HCT116 (cell line): Measurements from ENCODE around the gene SHROOM3. TPM values are rescaled to one million over a fixed set of nuclear protein-coding genes. Genes with fewer than 3 reads are reported as not detected.

Experiments
- ATAC-seq: fragments of 200-7000 bp; cut with Tn5 transposase; 2 replicates; pipeline ENCODE4 v1.9.1; 2020; ENCODE audit warnings: mild to moderate bottlenecking, moderate library complexity
- BruUV-seq: library from RNA; stranded (reverse); fragments of 400-500 nt; replicated peaks from 2 replicates; lab custom pipeline; 2021; lab: Mats Ljungman, UMichigan
- CTCF ChIA-PET: fragments of 300-600 bp; sonication (Branson Sonifier 250); formaldehyde crosslinking; loops from one replicate; lab custom pipeline; 2021; ENCODE audit warnings: antibody characterized with exemption; lab: Charles Lee
- POLR2A ChIA-PET: fragments of 300-600, 350-600 bp; sonication (Branson Sonifier 250); formaldehyde crosslinking; loops from one replicate; lab custom pipeline; 2021; ENCODE audit warnings: antibody characterized with exemption; lab: Charles Lee
- RAD21 ChIA-PET, 2 experiments: fragments of 300-600 bp; sonication (Branson Sonifier 250); formaldehyde crosslinking; loops; one replicate each; lab custom pipeline; 2023; ENCODE audit warnings: low total read pairs in 2 of 2; ENCODE audit not compliant: uncharacterized antibody in 2 of 2, unreplicated experiment in 2 of 2, low non-redundant PET in 1 of 2; lab: Charles Lee
- DNase-seq: peaks from one replicate; pipeline ENCODE4 v3.0.0-alpha.2; 2010; ENCODE audit warnings: low read depth, low spot score
- H2AFZ ChIP-seq: fragments of 200-600 bp; shearing (Covaris generic), sonication (generic); 2 replicates; pipeline ENCODE4 v1.6.1; 2017; ENCODE audit warnings: low read depth, mixed run types, mixed read lengths, antibody characterized with exemption, low read length; ENCODE audit not compliant: poor library complexity, severe bottlenecking
- H3K27ac ChIP-seq: 2 replicates; pipeline ENCODE4 v1.5.1; 2012; ENCODE audit warnings: low read depth, low read length
- H3K27me3 ChIP-seq: fragments of 200-600 bp; sonication (generic); 2 replicates; pipeline ENCODE4 v1.6.1; 2016; ENCODE audit warnings: mixed run types, low read length, mixed read lengths; ENCODE audit not compliant: insufficient read depth
- H3K36me3 ChIP-seq, 2 experiments: fragments of 200-500 bp in 1 of 2; fragments of 200-600 bp in 1 of 2; sonication (Bioruptor generic) in 1 of 2; sonication (generic) in 1 of 2; 2 replicates each; pipeline versions ENCODE4 v1.5.1 to v1.6.1; 2014 to 2016; ENCODE audit warnings: low read length in 2 of 2, inconsistent platforms in 1 of 2, mixed read lengths in 1 of 2, mixed run types in 1 of 2; ENCODE audit not compliant: insufficient read depth in 2 of 2, control insufficient read depth in 1 of 2
- H3K4me1 ChIP-seq, 2 experiments: fragments of 200-600 bp in 1 of 2; sonication (generic) in 1 of 2; 2 replicates each; pipeline versions ENCODE4 v1.5.1 to v1.6.1; 2012 to 2017; ENCODE audit warnings: low read length in 2 of 2, inconsistent platforms in 1 of 2, mild to moderate bottlenecking in 1 of 2, mixed read lengths in 1 of 2, mixed run types in 1 of 2, moderate library complexity in 1 of 2; ENCODE audit not compliant: insufficient read depth in 2 of 2, control insufficient read depth in 1 of 2
- H3K4me2 ChIP-seq: fragments of 200-600 bp; sonication (generic); 2 replicates; pipeline ENCODE4 v1.6.1; 2017; ENCODE audit warnings: mixed run types, low read length, mixed read lengths
- H3K4me3 ChIP-seq, 2 experiments: fragments of 200-600 bp in 1 of 2; sonication (generic) in 1 of 2; replicated peaks in 1 of 2; 2 replicates each; pipeline ENCODE4 v1.5.1; 2011 to 2016; ENCODE audit warnings: low read length in 2 of 2, control low read depth in 1 of 2, low read depth in 1 of 2, mild to moderate bottlenecking in 1 of 2, mixed read lengths in 1 of 2, mixed run types in 1 of 2
- H3K79me2 ChIP-seq: fragments of 200-600 bp; sonication (generic); 2 replicates; pipeline ENCODE4 v1.6.1; 2017; ENCODE audit warnings: mild to moderate bottlenecking, mixed run types, low read length, moderate library complexity, mixed read lengths; ENCODE audit not compliant: insufficient read depth
- H3K9ac ChIP-seq: fragments of 200-600 bp; sonication (generic); 2 replicates; pipeline ENCODE4 v1.6.1; 2016; ENCODE audit warnings: low read length, mixed read lengths
- H3K9me2 ChIP-seq: fragments of 200-600 bp; sonication (generic), shearing (Covaris generic); 2 replicates; pipeline ENCODE4 v1.6.1; 2017; ENCODE audit warnings: mixed run types, mild to moderate bottlenecking, moderate library complexity; ENCODE audit not compliant: insufficient read depth
- H3K9me3 ChIP-seq, 2 experiments: fragments of 200-500 bp in 1 of 2; fragments of 200-600 bp in 1 of 2; sonication (Bioruptor generic) in 1 of 2; sonication (generic) in 1 of 2; 2 replicates each; pipeline ENCODE4 v1.6.1; 2014 to 2017; ENCODE audit warnings: low read length in 2 of 2, mixed read lengths in 2 of 2, inconsistent platforms in 1 of 2, low read depth in 1 of 2, mild to moderate bottlenecking in 1 of 2, mixed run types in 1 of 2, moderate library complexity in 1 of 2; ENCODE audit not compliant: control insufficient read depth in 1 of 2, insufficient read depth in 1 of 2
- H4K20me1 ChIP-seq: fragments of 200-600 bp; sonication (generic), shearing (Covaris generic); 2 replicates; pipeline ENCODE4 v1.6.1; 2017; ENCODE audit warnings: mixed run types, mild to moderate bottlenecking, moderate library complexity; ENCODE audit not compliant: insufficient read depth
- CBX3 ChIP-seq: IDR thresholded peaks from 2 replicates; pipeline ENCODE4 v1.6.1; 2012; ENCODE audit warnings: low read depth
- CEBPB ChIP-seq: IDR thresholded peaks from 2 replicates; pipeline ENCODE4 v1.6.1; 2012; ENCODE audit warnings: low read depth
- EGR1 ChIP-seq: IDR thresholded peaks from 2 replicates; pipeline ENCODE4 v1.6.1; 2012; ENCODE audit warnings: low read depth
- EZH2 ChIP-seq: fragments of 200-600 bp; sonication (generic); IDR thresholded peaks from 2 replicates; pipeline ENCODE4 v1.6.1; 2017; ENCODE audit warnings: antibody characterized with exemption, mixed run types
- EZH2phosphoT487 ChIP-seq: fragments of 200-600 bp; IDR thresholded peaks from 2 replicates; pipeline ENCODE4 v1.6.1; 2018; ENCODE audit warnings: antibody characterized with exemption, borderline replicate concordance
- FOSL1 ChIP-seq: IDR thresholded peaks from 2 replicates; pipeline ENCODE4 v1.6.1; 2012; ENCODE audit warnings: low read depth
- POLR2A ChIP-seq: IDR thresholded peaks from 2 replicates; pipeline ENCODE4 v1.7.0; 2011; ENCODE audit warnings: borderline replicate concordance; ENCODE audit not compliant: insufficient read depth, insufficient read length; ENCODE audit errors: extremely low read depth
- POLR2AphosphoS5 ChIP-seq: IDR thresholded peaks from 2 replicates; pipeline ENCODE4 v1.6.1; 2011; ENCODE audit warnings: mild to moderate bottlenecking, low read depth, low read length, moderate library complexity
- RAD21 ChIP-seq: IDR thresholded peaks from 2 replicates; pipeline ENCODE4 v1.6.1; 2012; ENCODE audit warnings: low read depth, mild to moderate bottlenecking
- SIN3A ChIP-seq: IDR thresholded peaks from 2 replicates; pipeline ENCODE4 v1.6.1; 2012; ENCODE audit warnings: low read depth
- SP1 ChIP-seq: IDR thresholded peaks from 2 replicates; pipeline ENCODE4 v1.6.1; 2012; ENCODE audit warnings: low read depth
- SRF ChIP-seq: IDR thresholded peaks from 2 replicates; pipeline ENCODE4 v1.6.1; 2012; ENCODE audit warnings: low read depth
- TCF7L2 ChIP-seq: IDR thresholded peaks from 2 replicates; pipeline ENCODE4 v1.7.0; 2011; ENCODE audit warnings: borderline replicate concordance, inconsistent platforms; ENCODE audit not compliant: insufficient read depth, insufficient read length; ENCODE audit errors: extremely low read depth
- YY1 ChIP-seq: IDR thresholded peaks from 2 replicates; pipeline ENCODE4 v1.6.1; 2011; ENCODE audit warnings: low read length, low read depth, moderate library complexity, mild to moderate bottlenecking; ENCODE audit not compliant: insufficient replicate concordance; ENCODE audit errors: extremely low read depth
- ZFX ChIP-seq: fragments of 450-650 bp; IDR thresholded peaks from 2 replicates; pipeline ENCODE4 v1.6.1; 2017
- intact Hi-C: fragments of 100-400 bp; cut with micrococcal nuclease; formaldehyde crosslinking; loops from 2 replicates; pipeline ENCODE4 v1.10.0; 2022
- total RNA-seq: library from RNA; stranded (reverse); gene quantifications from one replicate; pipeline ENCODE4 v1.2.1, GENCODE V29; 2021; ENCODE audit not compliant: unreplicated experiment
- TF ChIP-seq, protein P1 (sequence below): IDR thresholded peaks from 2 replicates; pipeline ENCODE4 v1.6.1; 2012
- TF ChIP-seq, protein P2 (sequence below): IDR thresholded peaks from 2 replicates; pipeline ENCODE4 v1.6.1; 2012
- TF ChIP-seq, protein P3 (sequence below), 3 experiments: fragments of 200-600 bp in 1 of 3; sonication (generic) in 1 of 3; IDR thresholded peaks in 2 of 3; conservative IDR thresholded peaks in 1 of 3; 2 replicates each; pipeline ENCODE4 v1.5.1; 2012 to 2017; ENCODE audit warnings: low read depth in 2 of 3, low read length in 2 of 3, antibody characterized with exemption in 1 of 3, borderline replicate concordance in 1 of 3, control low read depth in 1 of 3, mild to moderate bottlenecking in 1 of 3, mixed read lengths in 1 of 3, mixed run types in 1 of 3, moderate library complexity in 1 of 3; ENCODE audit not compliant: insufficient read depth in 1 of 3
- TF ChIP-seq, protein P4 (sequence below): IDR thresholded peaks from 2 replicates; pipeline ENCODE4 v1.6.1; 2011; ENCODE audit warnings: mild to moderate bottlenecking, low read length, moderate library complexity; ENCODE audit not compliant: insufficient replicate concordance; ENCODE audit errors: extremely low read depth
- TF ChIP-seq, protein P5 (sequence below): IDR thresholded peaks from 2 replicates; pipeline ENCODE4 v1.6.1; 2012; ENCODE audit warnings: low read depth

Gene SHROOM3
- total RNA-seq, 1 experiment from 2014 or later, result 22.5 TPM

DNA sequence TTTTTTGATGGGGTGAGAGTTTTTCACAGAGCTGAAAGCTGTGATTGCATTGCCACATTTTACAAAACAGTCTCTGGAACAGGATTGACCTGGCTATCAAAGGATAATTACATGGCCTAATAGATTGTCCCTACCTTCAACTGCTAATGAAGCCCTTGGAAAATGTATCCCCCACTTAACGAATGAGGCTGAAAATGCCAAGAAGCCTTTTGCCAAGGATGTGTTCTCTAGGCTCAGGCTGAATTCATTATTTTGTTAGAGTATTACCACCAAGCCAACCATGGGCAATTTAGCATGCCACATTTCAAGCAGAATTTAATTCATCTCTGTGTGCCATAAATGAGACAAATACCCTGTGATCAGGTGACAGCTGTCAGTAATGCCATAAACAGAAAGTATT is 35.5 kb downstream of the SHROOM3 start:
- ChIA-PET RAD21 (no interaction called here), CTCF (no interaction called here), POLR2A (interaction anchor here (1.1 kb wide), 1 partner anchor 13 kb away, joined by 4 read pairs; no protein-coding TSS in a partner anchor)
- TF ChIP-seq POLR2AphosphoS5 (no peak), EZH2 (no peak), CBX3 (no peak), SIN3A (no peak), RAD21 (no peak), YY1 (no peak), ZFX (no peak), EZH2phosphoT487 (no peak), SP1 (no peak), SRF (no peak), POLR2A (no peak), TCF7L2 (no peak), FOSL1 (no peak), CEBPB (no peak), EGR1 (no peak)
- TF ChIP-seq, protein P1, sequence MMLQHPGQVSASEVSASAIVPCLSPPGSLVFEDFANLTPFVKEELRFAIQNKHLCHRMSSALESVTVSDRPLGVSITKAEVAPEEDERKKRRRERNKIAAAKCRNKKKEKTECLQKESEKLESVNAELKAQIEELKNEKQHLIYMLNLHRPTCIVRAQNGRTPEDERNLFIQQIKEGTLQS, result no peak
- TF ChIP-seq, protein P2, sequence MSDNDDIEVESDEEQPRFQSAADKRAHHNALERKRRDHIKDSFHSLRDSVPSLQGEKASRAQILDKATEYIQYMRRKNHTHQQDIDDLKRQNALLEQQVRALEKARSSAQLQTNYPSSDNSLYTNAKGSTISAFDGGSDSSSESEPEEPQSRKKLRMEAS, result no peak
- TF ChIP-seq, protein P3, sequence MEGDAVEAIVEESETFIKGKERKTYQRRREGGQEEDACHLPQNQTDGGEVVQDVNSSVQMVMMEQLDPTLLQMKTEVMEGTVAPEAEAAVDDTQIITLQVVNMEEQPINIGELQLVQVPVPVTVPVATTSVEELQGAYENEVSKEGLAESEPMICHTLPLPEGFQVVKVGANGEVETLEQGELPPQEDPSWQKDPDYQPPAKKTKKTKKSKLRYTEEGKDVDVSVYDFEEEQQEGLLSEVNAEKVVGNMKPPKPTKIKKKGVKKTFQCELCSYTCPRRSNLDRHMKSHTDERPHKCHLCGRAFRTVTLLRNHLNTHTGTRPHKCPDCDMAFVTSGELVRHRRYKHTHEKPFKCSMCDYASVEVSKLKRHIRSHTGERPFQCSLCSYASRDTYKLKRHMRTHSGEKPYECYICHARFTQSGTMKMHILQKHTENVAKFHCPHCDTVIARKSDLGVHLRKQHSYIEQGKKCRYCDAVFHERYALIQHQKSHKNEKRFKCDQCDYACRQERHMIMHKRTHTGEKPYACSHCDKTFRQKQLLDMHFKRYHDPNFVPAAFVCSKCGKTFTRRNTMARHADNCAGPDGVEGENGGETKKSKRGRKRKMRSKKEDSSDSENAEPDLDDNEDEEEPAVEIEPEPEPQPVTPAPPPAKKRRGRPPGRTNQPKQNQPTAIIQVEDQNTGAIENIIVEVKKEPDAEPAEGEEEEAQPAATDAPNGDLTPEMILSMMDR (IDR thresholded peaks at IDR 0.05 in 2 of 3, conservative IDR thresholded peaks at IDR 0.05 in 1 of 3; ENCODE audit: borderline replicate concordance in 1 of 3, insufficient read depth in 1 of 3, low read depth in 2 of 3, low read length in 2 of 3), result no peak
- TF ChIP-seq, protein P4, sequence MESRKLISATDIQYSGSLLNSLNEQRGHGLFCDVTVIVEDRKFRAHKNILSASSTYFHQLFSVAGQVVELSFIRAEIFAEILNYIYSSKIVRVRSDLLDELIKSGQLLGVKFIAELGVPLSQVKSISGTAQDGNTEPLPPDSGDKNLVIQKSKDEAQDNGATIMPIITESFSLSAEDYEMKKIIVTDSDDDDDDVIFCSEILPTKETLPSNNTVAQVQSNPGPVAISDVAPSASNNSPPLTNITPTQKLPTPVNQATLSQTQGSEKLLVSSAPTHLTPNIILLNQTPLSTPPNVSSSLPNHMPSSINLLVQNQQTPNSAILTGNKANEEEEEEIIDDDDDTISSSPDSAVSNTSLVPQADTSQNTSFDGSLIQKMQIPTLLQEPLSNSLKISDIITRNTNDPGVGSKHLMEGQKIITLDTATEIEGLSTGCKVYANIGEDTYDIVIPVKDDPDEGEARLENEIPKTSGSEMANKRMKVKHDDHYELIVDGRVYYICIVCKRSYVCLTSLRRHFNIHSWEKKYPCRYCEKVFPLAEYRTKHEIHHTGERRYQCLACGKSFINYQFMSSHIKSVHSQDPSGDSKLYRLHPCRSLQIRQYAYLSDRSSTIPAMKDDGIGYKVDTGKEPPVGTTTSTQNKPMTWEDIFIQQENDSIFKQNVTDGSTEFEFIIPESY, result no peak
- TF ChIP-seq, protein P5, sequence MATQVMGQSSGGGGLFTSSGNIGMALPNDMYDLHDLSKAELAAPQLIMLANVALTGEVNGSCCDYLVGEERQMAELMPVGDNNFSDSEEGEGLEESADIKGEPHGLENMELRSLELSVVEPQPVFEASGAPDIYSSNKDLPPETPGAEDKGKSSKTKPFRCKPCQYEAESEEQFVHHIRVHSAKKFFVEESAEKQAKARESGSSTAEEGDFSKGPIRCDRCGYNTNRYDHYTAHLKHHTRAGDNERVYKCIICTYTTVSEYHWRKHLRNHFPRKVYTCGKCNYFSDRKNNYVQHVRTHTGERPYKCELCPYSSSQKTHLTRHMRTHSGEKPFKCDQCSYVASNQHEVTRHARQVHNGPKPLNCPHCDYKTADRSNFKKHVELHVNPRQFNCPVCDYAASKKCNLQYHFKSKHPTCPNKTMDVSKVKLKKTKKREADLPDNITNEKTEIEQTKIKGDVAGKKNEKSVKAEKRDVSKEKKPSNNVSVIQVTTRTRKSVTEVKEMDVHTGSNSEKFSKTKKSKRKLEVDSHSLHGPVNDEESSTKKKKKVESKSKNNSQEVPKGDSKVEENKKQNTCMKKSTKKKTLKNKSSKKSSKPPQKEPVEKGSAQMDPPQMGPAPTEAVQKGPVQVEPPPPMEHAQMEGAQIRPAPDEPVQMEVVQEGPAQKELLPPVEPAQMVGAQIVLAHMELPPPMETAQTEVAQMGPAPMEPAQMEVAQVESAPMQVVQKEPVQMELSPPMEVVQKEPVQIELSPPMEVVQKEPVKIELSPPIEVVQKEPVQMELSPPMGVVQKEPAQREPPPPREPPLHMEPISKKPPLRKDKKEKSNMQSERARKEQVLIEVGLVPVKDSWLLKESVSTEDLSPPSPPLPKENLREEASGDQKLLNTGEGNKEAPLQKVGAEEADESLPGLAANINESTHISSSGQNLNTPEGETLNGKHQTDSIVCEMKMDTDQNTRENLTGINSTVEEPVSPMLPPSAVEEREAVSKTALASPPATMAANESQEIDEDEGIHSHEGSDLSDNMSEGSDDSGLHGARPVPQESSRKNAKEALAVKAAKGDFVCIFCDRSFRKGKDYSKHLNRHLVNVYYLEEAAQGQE, result no peak
- ATAC-seq (no peak), DNase-seq (no peak)
- no peaks in the 10 kb centered on the region for H3K79me2 ChIP-seq
- no peak overlapping the region for H3K9ac ChIP-seq
- H3K9me2 ChIP-seq, result no peaks in the 10 kb centered on the region
- no peak overlapping the region for H3K4me3 ChIP-seq
- H3K4me2 ChIP-seq, result no peak overlapping the region
- H4K20me1 ChIP-seq, result no peaks in the 10 kb centered on the region
- intact Hi-C loops, result no loop called here
- H2AFZ ChIP-seq, result no peak overlapping the region
- no peaks in the 10 kb centered on the region for H3K36me3 ChIP-seq
- peaks cover 0 to 6% of the 10 kb centered on the region in 2 experiments; a peak in 1 of 4 replicates for H3K4me1 ChIP-seq
- H3K9me3 ChIP-seq, result no peaks in the 10 kb centered on the region
- no TSS peak for BruUV-seq
- no peak overlapping the region for H3K27ac ChIP-seq
- no peaks in the 10 kb centered on the region for H3K27me3 ChIP-seq
